A673 (cell line): Measurements from ENCODE around the gene GABRD. TPM values are rescaled to one million over a fixed set of nuclear protein-coding genes. Genes with fewer than 3 reads are reported as not detected.

Experiments
- BruUV-seq: library from RNA; stranded (reverse); fragments of 400-500 nt; replicated peaks from 2 replicates; lab custom pipeline; 2021; lab: Mats Ljungman, UMichigan
- CTCF ChIA-PET: fragments of 300-600 bp; sonication (Branson Sonifier 250); formaldehyde crosslinking; loops from one replicate; lab custom pipeline; 2022; ENCODE audit warnings: antibody characterized with exemption; lab: Charles Lee
- POLR2A ChIA-PET: fragments of 300-600 bp; sonication (Branson Sonifier 250); formaldehyde crosslinking; loops from one replicate; lab custom pipeline; 2022; ENCODE audit warnings: antibody characterized with exemption; ENCODE audit not compliant: low non-redundant PET; lab: Charles Lee
- DNase-seq: peaks from one replicate; pipeline ENCODE4 v3.0.0-alpha.2; 2015; ENCODE audit warnings: low spot score
- H3K27ac ChIP-seq: fragments of 200-600 bp; sonication (generic); 2 replicates; pipeline ENCODE4 v1.5.1; 2016; ENCODE audit warnings: mixed run types, low read depth, mild to moderate bottlenecking, mixed read lengths, antibody characterized with exemption, low read length; ENCODE audit not compliant: poor library complexity, severe bottlenecking
- H3K27me3 ChIP-seq: fragments of 200-600 bp; sonication (generic); replicated peaks from 2 replicates; pipeline ENCODE4 v1.6.1; 2017; ENCODE audit warnings: mixed run types, low read depth, mild to moderate bottlenecking, mixed read lengths, antibody characterized with exemption, low read length; ENCODE audit not compliant: insufficient read depth, poor library complexity
- H3K36me3 ChIP-seq: fragments of 200-600 bp; sonication (generic); 2 replicates; pipeline ENCODE4 v1.6.1; 2016; ENCODE audit warnings: mixed run types, mild to moderate bottlenecking, mixed read lengths, antibody characterized with exemption, low read length; ENCODE audit not compliant: insufficient read depth, poor library complexity, severe bottlenecking
- H3K4me1 ChIP-seq: fragments of 200-600 bp; sonication (generic); 2 replicates; pipeline ENCODE4 v1.6.1; 2017; ENCODE audit warnings: mixed run types, mild to moderate bottlenecking, mixed read lengths, antibody characterized with exemption, low read length; ENCODE audit not compliant: insufficient read depth, poor library complexity, severe bottlenecking
- H3K4me3 ChIP-seq: fragments of 200-600 bp; sonication (generic); 2 replicates; pipeline ENCODE4 v1.5.1; 2016; ENCODE audit warnings: low read depth, mixed run types, mild to moderate bottlenecking, mixed read lengths, low read length; ENCODE audit not compliant: poor library complexity, severe bottlenecking
- H3K9me3 ChIP-seq: fragments of 200-600 bp; sonication (generic); 2 replicates; pipeline ENCODE4 v1.6.1; 2016; ENCODE audit warnings: mixed run types, low read depth, mild to moderate bottlenecking, mixed read lengths, antibody characterized with exemption, low read length; ENCODE audit not compliant: poor library complexity, severe bottlenecking
- CTCF ChIP-seq: fragments of 300-800, 200-600 bp; sonication (generic); conservative IDR thresholded peaks from 2 replicates; pipeline ENCODE4 v1.5.1; 2017; ENCODE audit warnings: low read depth, mild to moderate bottlenecking, antibody characterized with exemption, low read length, moderate library complexity, mixed read lengths
- EZH2 ChIP-seq: fragments of 200-600 bp; sonication (generic); IDR thresholded peaks from 2 replicates; pipeline ENCODE4 v1.6.1; 2017; ENCODE audit warnings: borderline replicate concordance, low read depth, mild to moderate bottlenecking, mixed read lengths, antibody characterized with exemption, low read length; ENCODE audit not compliant: poor library complexity, severe bottlenecking
- intact Hi-C: fragments of 100-400 bp; cut with micrococcal nuclease; formaldehyde crosslinking; loops from one replicate; pipeline ENCODE4 v1.10.0; 2022; ENCODE audit not compliant: unreplicated experiment
- total RNA-seq: library from RNA; stranded (reverse); gene quantifications from 2 replicates; pipeline ENCODE4 v1.2.3, GENCODE V29; 2021

Gene GABRD
- total RNA-seq, 1 experiment from 2014 or later, result not detected

- TF ChIP-seq EZH2 (no peak), CTCF (no peak)
- peaks cover 5% of the 10 kb centered on the region for H3K4me1 ChIP-seq
- no peaks in the 10 kb centered on the region for H3K9me3 ChIP-seq
- H3K27ac ChIP-seq, result no peak overlapping the region
- POLR2A ChIA-PET, result no interaction called here
- BruUV-seq, result no TSS peak
- H3K27me3 ChIP-seq, result peaks cover 3% of the 10 kb centered on the region
- CTCF ChIA-PET, result interaction anchor here (0.6 to 2.1 kb wide), 5 partner anchors 25 to 843 kb away, joined by 4 to 23 read pairs (median 5); partner anchors contain the start of gene GABRD
- DNase-seq, result no peak
- intact Hi-C loops, result no loop called here
- no peak overlapping the region for H3K4me3 ChIP-seq
- H3K36me3 ChIP-seq, result no peaks in the 10 kb centered on the region
Measured at GRCh38 chr1:2043886-2044285, 24.7 kb downstream of the GABRD start.

- H3K4me3 ChIP-seq, result peak overlapping the region; percentile 24
- CTCF ChIA-PET, result interaction anchor here (0.6 to 2.1 kb wide), 8 partner anchors 8 to 842 kb away, joined by 3 to 23 read pairs (median 4); partner anchors contain the start of gene GABRD
Measured at GRCh38 chr1:2044510-2045319, 25.6 kb downstream of the GABRD start.

More at GRCh38 chr1:2044510-2045319, 25.6 kb downstream of the GABRD start:
- Histone ChIP-seq H3K9me3 (no peaks in the 10 kb centered on the region), H3K27ac (no peak overlapping the region), H3K4me1 (peaks cover 5% of the 10 kb centered on the region), H3K36me3 (no peaks in the 10 kb centered on the region), H3K27me3 (peaks cover 12% of the 10 kb centered on the region)
- POLR2A ChIA-PET, result no interaction called here
- intact Hi-C loops, result loop anchor here (1.0 kb wide), 2 partner anchors 84 to 100 kb away; no protein-coding TSS in a partner anchor
- no TSS peak for BruUV-seq
- peak; percentile 73 for TF ChIP-seq CTCF
- no peak for TF ChIP-seq EZH2
- peak; percentile 78 for DNase-seq
